Loucy (cell line): ENCODE measurements around the gene FADS1.

Source experiments
- H2AFZ ChIP-seq: fragments of 200-600 bp; sonication (generic); 2 replicates; pipeline ENCODE4 v1.6.0; 2016; ENCODE audit warnings: antibody characterized with exemption, mild to moderate bottlenecking, low read length, moderate library complexity
- H3F3A ChIP-seq: fragments of 200-600 bp; 2 replicates; pipeline ENCODE4 v1.6.0; 2016; ENCODE audit warnings: antibody characterized with exemption, low read depth, mild to moderate bottlenecking
- H3K27me3 ChIP-seq: fragments of 200-600 bp; sonication (generic); 2 replicates; pipeline ENCODE4 v1.6.1; 2014; ENCODE audit warnings: low read length, mild to moderate bottlenecking; ENCODE audit not compliant: insufficient read depth, poor library complexity, severe bottlenecking
- H3K36me3 ChIP-seq: fragments of 200-600 bp; sonication (generic); 2 replicates; pipeline ENCODE4 v1.6.1; 2016; ENCODE audit warnings: low read length; ENCODE audit not compliant: insufficient read depth
- H3K4me1 ChIP-seq: fragments of 200-600 bp; sonication (generic); 2 replicates; pipeline ENCODE4 v1.5.1; 2014; ENCODE audit warnings: low read length, mild to moderate bottlenecking; ENCODE audit not compliant: insufficient read depth, poor library complexity, severe bottlenecking
- H3K4me2 ChIP-seq: fragments of 200-600 bp; sonication (generic); 2 replicates; pipeline ENCODE4 v1.6.0; 2014; ENCODE audit warnings: antibody characterized with exemption, low read length, low read depth, mild to moderate bottlenecking; ENCODE audit not compliant: poor library complexity, severe bottlenecking
- H3K4me3 ChIP-seq: fragments of 200-600 bp; sonication (generic); 2 replicates; pipeline ENCODE4 v1.5.1; 2014; ENCODE audit warnings: low read length, mild to moderate bottlenecking, mixed read lengths; ENCODE audit not compliant: poor library complexity, severe bottlenecking
- H3K79me2 ChIP-seq: fragments of 200-600 bp; sonication (generic); 2 replicates; pipeline ENCODE4 v1.6.1; 2014; ENCODE audit warnings: low read length; ENCODE audit not compliant: insufficient read depth
- H3K9ac ChIP-seq: fragments of 200-600 bp; sonication (generic); 2 replicates; pipeline ENCODE4 v1.6.0; 2014; ENCODE audit warnings: mild to moderate bottlenecking, low read depth, low read length, moderate library complexity; ENCODE audit not compliant: poor library complexity, severe bottlenecking
- H3K9me2 ChIP-seq: fragments of 200-600 bp; sonication (generic); replicated peaks from 2 replicates; pipeline ENCODE4 v1.6.1; 2016; ENCODE audit warnings: low read depth, low read length, mixed read lengths
- H3K9me3 ChIP-seq: fragments of 200-600 bp; sonication (generic); 2 replicates; pipeline ENCODE4 v1.6.1; 2014; ENCODE audit warnings: mild to moderate bottlenecking, antibody characterized with exemption, low read length, low read depth; ENCODE audit not compliant: insufficient read depth
- H4K20me1 ChIP-seq: fragments of 200-600 bp; sonication (generic); 2 replicates; pipeline ENCODE4 v1.6.0; 2014; ENCODE audit warnings: antibody characterized with exemption, low read length, mild to moderate bottlenecking; ENCODE audit not compliant: insufficient read depth, poor library complexity, severe bottlenecking
- CTCF ChIP-seq: fragments of 200-600 bp; sonication (generic); conservative IDR thresholded peaks from 2 replicates; pipeline ENCODE4 v1.5.1; 2014; ENCODE audit warnings: mild to moderate bottlenecking, antibody characterized with exemption, low read length
- EZH2phosphoT487 ChIP-seq: fragments of 200-600 bp; IDR thresholded peaks from 2 replicates; pipeline ENCODE4 v1.6.1; 2018; ENCODE audit warnings: antibody characterized with exemption, mild to moderate bottlenecking, moderate library complexity, borderline replicate concordance

FADS1 gene

GRCh38 chr11:61854206-61854895, 37.5 kb upstream of the FADS1 start:
- Histone ChIP-seq H3K36me3 (peaks cover 95% of the 10 kb centered on the region; the same call in 1 of the 2 replicates), H3K9ac (no peak overlapping the region), H4K20me1 (peaks cover 65% of the 10 kb centered on the region)

GRCh38 chr11:61853698-61854169, 36.9 kb upstream of the FADS1 start:
- H3K9ac ChIP-seq: no peak overlapping the region
- H3K4me3 ChIP-seq: no peak overlapping the region
- H3K4me2 ChIP-seq: no peak overlapping the region
- H3K9me2 ChIP-seq: no peaks in the 10 kb centered on the region
- H4K20me1 ChIP-seq: peaks cover 65% of the 10 kb centered on the region
- H3K36me3 ChIP-seq: peaks cover 96% of the 10 kb centered on the region; the same call in 1 of the 2 replicates
- H3K79me2 ChIP-seq: peaks cover 32% of the 10 kb centered on the region; the same call in 1 of the 2 replicates
- H3F3A ChIP-seq: no peaks in the 10 kb centered on the region; the same call in 1 of the 2 replicates
- TF ChIP-seq EZH2phosphoT487: no peak
- TF ChIP-seq CTCF: no peak
- no peaks in the 10 kb centered on the region for H3K9me3 ChIP-seq
- no peaks in the 10 kb centered on the region for H3K27me3 ChIP-seq
- no peaks in the 10 kb centered on the region for H3K4me1 ChIP-seq
- H2AFZ ChIP-seq: no peak overlapping the region

More at GRCh38 chr11:61854206-61854895, 37.5 kb upstream of the FADS1 start:
- Histone ChIP-seq H3K4me3 (no peak overlapping the region), H3K9me2 (no peaks in the 10 kb centered on the region), H3K27me3 (no peaks in the 10 kb centered on the region), H3K9me3 (no peaks in the 10 kb centered on the region), H3K4me2 (no peak overlapping the region), H2AFZ (no peak overlapping the region), H3F3A (no peaks in the 10 kb centered on the region; the same call in 1 of the 2 replicates), H3K79me2 (peaks cover 32% of the 10 kb centered on the region; the same call in 1 of the 2 replicates), H3K4me1 (no peaks in the 10 kb centered on the region)
- TF ChIP-seq EZH2phosphoT487 (no peak), CTCF (no peak)

GRCh38 chr11:61851900-61852295, 35.1 kb upstream of the FADS1 start:
- Histone ChIP-seq H3F3A (no peaks in the 10 kb centered on the region; the same call in 1 of the 2 replicates), H3K9me3 (no peaks in the 10 kb centered on the region), H3K4me1 (no peaks in the 10 kb centered on the region), H3K4me3 (no peak overlapping the region), H3K36me3 (peaks cover 97% of the 10 kb centered on the region), H3K9ac (no peak overlapping the region), H4K20me1 (peaks cover 58% of the 10 kb centered on the region), H3K4me2 (no peak overlapping the region), H3K27me3 (no peaks in the 10 kb centered on the region), H2AFZ (no peak overlapping the region), H3K9me2 (no peaks in the 10 kb centered on the region), H3K79me2 (peaks cover 32% of the 10 kb centered on the region; the same call in 1 of the 2 replicates)
- TF ChIP-seq CTCF: no peak
- TF ChIP-seq EZH2phosphoT487: no peak
